SK-N-SH (cell line): ENCODE data around the gene MRGPRE. TPM values are rescaled to one million over a fixed set of nuclear protein-coding genes. Genes with fewer than 3 reads are reported as not detected.
A peak's percentile ranks its signal among the peaks of the same experiment; 100 is the strongest.

Experiments used
- CTCF ChIA-PET: fragments of 300-600, 350-600 bp; formaldehyde crosslinking; extraction: SDS; loops from one replicate; lab custom pipeline; 2021; lab: Yijun Ruan, JAX
- POLR2A ChIA-PET: fragments of 350-600 bp; sonication (Branson Sonifier 250); formaldehyde crosslinking; extraction: SDS; loops from one replicate; lab custom pipeline; 2020; ENCODE audit warnings: antibody characterized with exemption, inconsistent platforms; lab: Yijun Ruan, JAX
- DNase-seq: peaks from one replicate; pipeline ENCODE4 v3.0.0; 2012
- H2AFZ ChIP-seq: fragments of 200-600 bp; sonication (generic); 2 replicates; pipeline ENCODE4 v1.8.1; 2016; ENCODE audit warnings: antibody characterized with exemption, mild to moderate bottlenecking, low read depth
- H3F3A ChIP-seq: fragments of 200-600 bp; sonication (generic); replicated peaks from 2 replicates; pipeline ENCODE3; 2016; ENCODE audit warnings: antibody characterized with exemption, mild to moderate bottlenecking; ENCODE audit not compliant: insufficient read depth
- H3K27ac ChIP-seq, 2 experiments: fragments of 200-500 bp in 1 of 2; fragments of 200-600 bp in 1 of 2; sonication (Bioruptor generic) in 1 of 2; sonication (generic), shearing (Covaris generic) in 1 of 2; 2 replicates each; pipeline versions ENCODE4 v1.5.1 to v1.6.1; 2014 to 2016; ENCODE audit warnings: low read depth in 2 of 2, inconsistent platforms in 1 of 2, low read length in 1 of 2, mild to moderate bottlenecking in 1 of 2, mixed read lengths in 1 of 2
- H3K27me3 ChIP-seq: fragments of 200-600 bp; sonication (generic), shearing (Covaris generic); 2 replicates; pipeline ENCODE4 v1.6.1; 2016; ENCODE audit warnings: mixed run types; ENCODE audit not compliant: insufficient read depth
- H3K36me3 ChIP-seq, 2 experiments: fragments of 200-500 bp in 1 of 2; fragments of 200-600 bp in 1 of 2; sonication (Bioruptor generic) in 1 of 2; sonication (generic) in 1 of 2; replicated peaks in 1 of 2; 2 replicates each; pipeline versions ENCODE3 to v1.5.1; 2014 to 2016; ENCODE audit warnings: low read length in 1 of 2, mild to moderate bottlenecking in 1 of 2; ENCODE audit not compliant: insufficient read depth in 2 of 2, control insufficient read depth in 1 of 2
- H3K4me1 ChIP-seq, 2 experiments: fragments of 200-500 bp in 1 of 2; fragments of 200-600 bp in 1 of 2; sonication (Bioruptor generic) in 1 of 2; sonication (generic), shearing (Covaris generic) in 1 of 2; 2 replicates each; pipeline versions ENCODE4 v1.5.1 to v1.6.1; 2014 to 2016; ENCODE audit warnings: low read depth in 1 of 2, low read length in 1 of 2, mixed run types in 1 of 2; ENCODE audit not compliant: insufficient read depth in 2 of 2, control insufficient read depth in 1 of 2
- H3K4me2 ChIP-seq: fragments of 200-600 bp; sonication (generic), shearing (Covaris generic); 2 replicates; pipeline ENCODE4 v1.6.1; 2017; ENCODE audit warnings: mixed run types
- H3K4me3 ChIP-seq, 2 experiments: fragments of 200-500 bp in 1 of 2; fragments of 200-600 bp in 1 of 2; sonication (Bioruptor generic) in 1 of 2; sonication (generic), shearing (Covaris generic) in 1 of 2; 2 replicates each; pipeline versions ENCODE4 v1.5.1 to v1.8.1; 2014 to 2016; ENCODE audit warnings: low read depth in 2 of 2, inconsistent platforms in 1 of 2, low read length in 1 of 2, mild to moderate bottlenecking in 1 of 2, mixed read lengths in 1 of 2, moderate library complexity in 1 of 2
- H3K79me2 ChIP-seq: fragments of 200-600 bp; sonication (generic); 2 replicates; pipeline ENCODE4 v1.8.1; 2017; ENCODE audit warnings: mild to moderate bottlenecking; ENCODE audit not compliant: insufficient read depth
- H3K9ac ChIP-seq: fragments of 200-600 bp; sonication (generic); 2 replicates; pipeline ENCODE4 v1.6.1; 2017; ENCODE audit warnings: mixed run types
- H3K9me2 ChIP-seq: fragments of 200-600 bp; sonication (generic); 2 replicates; pipeline ENCODE4 v1.6.1; 2017; ENCODE audit warnings: mixed run types
- H3K9me3 ChIP-seq: fragments of 200-600 bp; sonication (generic); 2 replicates; pipeline ENCODE4 v1.6.1; 2017; ENCODE audit warnings: mixed run types, mild to moderate bottlenecking, moderate library complexity
- H4K20me1 ChIP-seq: fragments of 200-600 bp; sonication (generic); 2 replicates; pipeline ENCODE4 v1.6.1; 2017; ENCODE audit warnings: mild to moderate bottlenecking, mixed run types; ENCODE audit not compliant: insufficient read depth
- EZH2phosphoT487 ChIP-seq: fragments of 200-600 bp; sonication (generic); IDR thresholded peaks from 2 replicates; pipeline ENCODE4 v1.6.1; 2017; ENCODE audit warnings: low read depth, mixed run types, mild to moderate bottlenecking, antibody characterized with exemption, moderate library complexity, borderline replicate concordance
- FOSL2 ChIP-seq: IDR thresholded peaks from 2 replicates; pipeline ENCODE4 v1.4.0; 2012; ENCODE audit warnings: low read depth, mild to moderate bottlenecking, moderate library complexity, borderline replicate concordance
- GABPA ChIP-seq: IDR thresholded peaks from 2 replicates; pipeline ENCODE4 v1.4.0; 2012; ENCODE audit warnings: low read depth, mild to moderate bottlenecking
- NRF1 ChIP-seq: IDR thresholded peaks from 2 replicates; pipeline ENCODE4 v1.6.1; 2012; ENCODE audit warnings: low read depth, mild to moderate bottlenecking, low read length
- RXRA ChIP-seq: IDR thresholded peaks from 2 replicates; pipeline ENCODE4 v1.4.0; 2012; ENCODE audit warnings: low read depth, mild to moderate bottlenecking, borderline replicate concordance
- SMC3 ChIP-seq: IDR thresholded peaks from 2 replicates; pipeline ENCODE4 v1.6.1; 2012; ENCODE audit warnings: low read depth, low read length, improper control_type of control experiment
- WGBS: methylation state at CpG from one replicate; pipeline ENCODE4 v1.1.6; 2017; ENCODE audit warnings: low lambda C conversion rate; 5-methylcytosine and 5-hydroxymethylcytosine counted together
- polyA plus RNA-seq, 3 experiments: library from polyadenylated mRNA; depleted of rRNA; stranded (reverse); fragments of >200 nt; gene quantifications; 2 replicates each; pipeline ENCODE4 v1.2.3, GENCODE V29; 2012
- TF ChIP-seq, protein P1 (sequence below): IDR thresholded peaks from 2 replicates; pipeline ENCODE4 v1.4.0; 2012; ENCODE audit warnings: low read depth
- TF ChIP-seq, protein P2 (sequence below): IDR thresholded peaks from 2 replicates; pipeline ENCODE4 v1.4.0; 2012; ENCODE audit warnings: low read depth, borderline replicate concordance

MRGPRE gene
- polyA plus RNA-seq, 1 of the 3 experiments (the other 2 are of a cell fraction) = not detected

DNA sequence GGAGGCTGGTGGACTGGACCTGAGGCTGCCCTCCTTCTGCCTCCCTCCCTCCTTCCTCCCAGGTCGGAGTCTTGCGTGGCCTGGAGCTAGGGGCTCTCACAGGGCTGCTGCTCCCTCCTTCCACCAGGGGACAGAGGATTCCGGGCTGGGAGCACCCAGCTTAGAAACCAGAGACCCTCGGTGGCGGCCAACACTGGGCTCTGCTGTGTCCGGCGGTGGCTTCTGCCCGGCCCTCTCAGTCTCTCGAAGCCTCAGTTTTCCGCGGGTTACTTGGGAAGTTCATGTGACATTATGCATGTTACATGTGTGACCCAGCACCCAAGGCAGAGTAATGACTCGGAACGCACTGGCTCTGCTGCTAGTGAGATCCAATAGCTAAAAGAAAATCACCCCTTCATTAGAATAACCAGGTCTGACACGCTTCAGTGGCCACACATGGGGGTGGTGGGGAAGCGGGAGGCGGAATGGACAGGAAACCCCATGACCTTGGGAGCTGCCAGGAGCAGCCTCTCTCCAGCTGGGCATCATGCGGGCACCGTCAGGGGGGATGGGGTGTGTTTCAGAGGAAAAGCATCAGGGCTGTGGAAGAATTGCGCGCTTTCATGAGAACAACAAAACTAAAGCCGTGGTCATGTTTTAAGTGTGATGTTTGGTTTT is 7.7 kb downstream of the MRGPRE start:
- Histone ChIP-seq H3K9me3 (no peaks in the 10 kb centered on the region), H3K4me3 (no peak overlapping the region), H3K36me3 (no peaks in the 10 kb centered on the region), H3K79me2 (no peaks in the 10 kb centered on the region), H2AFZ (no peak overlapping the region), H4K20me1 (no peaks in the 10 kb centered on the region), H3F3A (no peaks in the 10 kb centered on the region), H3K9me2 (no peaks in the 10 kb centered on the region), H3K4me2 (no peak overlapping the region), H3K9ac (no peak overlapping the region), H3K4me1 (no peaks in the 10 kb centered on the region; a peak in 1 of 4 replicates), H3K27ac (no peak overlapping the region), H3K27me3 (no peaks in the 10 kb centered on the region)
- WGBS = 54% methylated on average over 8 of the region's 21 CpGs
- peak; percentile 66 for DNase-seq
- ChIA-PET POLR2A (no interaction called here), CTCF (interaction anchor here (0.6 to 2.9 kb wide), 6 partner anchors 8 to 188 kb away, joined by 3 to 18 read pairs (median 4); no protein-coding TSS in a partner anchor)
- TF ChIP-seq SMC3 = no peak
- no peak for TF ChIP-seq NRF1
- TF ChIP-seq EZH2phosphoT487 = no peak
- TF ChIP-seq, protein P1, sequence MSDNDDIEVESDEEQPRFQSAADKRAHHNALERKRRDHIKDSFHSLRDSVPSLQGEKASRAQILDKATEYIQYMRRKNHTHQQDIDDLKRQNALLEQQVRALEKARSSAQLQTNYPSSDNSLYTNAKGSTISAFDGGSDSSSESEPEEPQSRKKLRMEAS = no peak
- TF ChIP-seq GABPA = no peak

DNA sequence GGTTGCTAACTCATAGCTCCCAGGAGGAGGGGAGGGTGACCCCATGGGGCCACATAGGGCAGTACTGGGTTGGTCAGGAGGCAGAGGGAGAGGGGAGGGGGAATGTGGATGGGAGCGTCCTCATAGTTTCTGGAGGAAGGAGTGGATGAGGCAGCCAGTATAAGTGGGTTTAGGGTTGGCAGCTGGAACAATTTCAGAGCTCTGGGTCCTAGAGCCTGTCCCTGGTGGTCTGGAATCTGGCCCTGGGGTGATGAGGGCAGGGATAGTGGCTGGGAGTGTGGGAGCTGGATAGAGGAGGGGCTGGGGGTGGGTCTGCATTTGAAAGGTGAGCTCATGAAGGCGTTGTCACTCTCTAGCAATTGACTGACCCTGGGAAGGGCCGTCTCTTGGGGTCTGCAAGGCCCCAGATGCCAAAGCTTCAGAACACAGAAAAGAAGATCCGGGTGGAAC is 8.3 kb downstream of the MRGPRE start:
- POLR2A ChIA-PET = no interaction called here
- Histone ChIP-seq H3K79me2 (no peaks in the 10 kb centered on the region), H3K4me2 (no peak overlapping the region), H4K20me1 (no peaks in the 10 kb centered on the region), H3K9me3 (no peaks in the 10 kb centered on the region), H3K27ac (no peak overlapping the region), H3F3A (no peaks in the 10 kb centered on the region), H3K4me3 (no peak overlapping the region), H3K27me3 (no peaks in the 10 kb centered on the region), H3K36me3 (no peaks in the 10 kb centered on the region), H2AFZ (no peak overlapping the region), H3K9ac (no peak overlapping the region), H3K4me1 (no peaks in the 10 kb centered on the region; a peak in 1 of 4 replicates), H3K9me2 (no peaks in the 10 kb centered on the region)
- CTCF ChIA-PET = interaction anchor here (1.0 to 2.9 kb wide), 4 partner anchors 13 to 132 kb away, joined by 3 to 18 read pairs (median 8); no protein-coding TSS in a partner anchor
- peak; percentile 44 for DNase-seq
- 47% methylated on average over 4 of the region's 4 CpGs for WGBS
- TF ChIP-seq RXRA = no peak
- no peak for TF ChIP-seq FOSL2
- TF ChIP-seq, protein P2, sequence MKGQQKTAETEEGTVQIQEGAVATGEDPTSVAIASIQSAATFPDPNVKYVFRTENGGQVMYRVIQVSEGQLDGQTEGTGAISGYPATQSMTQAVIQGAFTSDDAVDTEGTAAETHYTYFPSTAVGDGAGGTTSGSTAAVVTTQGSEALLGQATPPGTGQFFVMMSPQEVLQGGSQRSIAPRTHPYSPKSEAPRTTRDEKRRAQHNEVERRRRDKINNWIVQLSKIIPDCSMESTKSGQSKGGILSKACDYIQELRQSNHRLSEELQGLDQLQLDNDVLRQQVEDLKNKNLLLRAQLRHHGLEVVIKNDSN = no peak
